HEK293 (cell line): Measurements from ENCODE around the gene ASIP.
"Not testable (repeated sequence)": the region's sequence is repeated elsewhere in the genome, so short reads cannot be mapped to it uniquely, and the experiment has no call there.

Experiments
- SETDB1 ChIP-seq: IDR thresholded peaks from one replicate; pipeline ENCODE4 v1.6.1; 2017; ENCODE audit warnings: mild to moderate bottlenecking, low read length, moderate library complexity, mixed read lengths; ENCODE audit not compliant: insufficient read length
- ZFP3 ChIP-seq: fragments of 450-650 bp; formaldehyde crosslinking; IDR thresholded peaks from 2 replicates; pipeline ENCODE4 v1.5.1; 2016; ENCODE audit warnings: low read depth, missing biosample characterization, missing genetic modification characterization
- ZNF621 ChIP-seq: fragments of 450-650 bp; formaldehyde crosslinking; IDR thresholded peaks from 2 replicates; pipeline ENCODE4 v1.5.1; 2017; ENCODE audit warnings: missing biosample characterization, missing genetic modification characterization
- TF ChIP-seq, protein P1 (sequence below): fragments of 450-650 bp; formaldehyde crosslinking; IDR thresholded peaks from 2 replicates; pipeline ENCODE4 v1.5.1; 2016; ENCODE audit warnings: missing biosample characterization, missing genetic modification characterization
- TF ChIP-seq, protein P2 (sequence below): sonication (generic); formaldehyde crosslinking; IDR thresholded peaks from 2 replicates; pipeline ENCODE4 v1.8.1; 2022; ENCODE audit warnings: mild to moderate bottlenecking, moderate library complexity, missing genetic modification reagents

DNA sequence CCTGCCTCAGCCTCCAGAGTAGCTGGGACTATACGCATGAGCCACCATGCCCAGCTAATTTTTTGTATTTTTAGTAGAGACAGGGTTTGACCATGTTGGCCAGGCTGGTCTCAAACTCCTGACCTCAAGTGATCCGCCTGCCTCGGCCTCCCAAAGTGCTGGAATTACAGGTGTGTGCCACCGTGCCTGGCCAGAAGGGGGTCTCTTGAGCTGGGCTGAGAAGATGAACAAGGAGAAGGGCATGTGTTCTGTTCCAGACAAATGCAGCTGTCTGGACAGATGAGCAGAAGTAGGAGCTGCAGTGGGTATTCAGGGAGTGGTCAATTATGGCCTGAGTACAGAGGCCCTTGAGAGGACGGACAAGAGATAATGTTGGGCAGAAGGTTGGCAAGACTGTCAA lies 46.3 kb downstream of the ASIP start:
- TF ChIP-seq, protein P1, sequence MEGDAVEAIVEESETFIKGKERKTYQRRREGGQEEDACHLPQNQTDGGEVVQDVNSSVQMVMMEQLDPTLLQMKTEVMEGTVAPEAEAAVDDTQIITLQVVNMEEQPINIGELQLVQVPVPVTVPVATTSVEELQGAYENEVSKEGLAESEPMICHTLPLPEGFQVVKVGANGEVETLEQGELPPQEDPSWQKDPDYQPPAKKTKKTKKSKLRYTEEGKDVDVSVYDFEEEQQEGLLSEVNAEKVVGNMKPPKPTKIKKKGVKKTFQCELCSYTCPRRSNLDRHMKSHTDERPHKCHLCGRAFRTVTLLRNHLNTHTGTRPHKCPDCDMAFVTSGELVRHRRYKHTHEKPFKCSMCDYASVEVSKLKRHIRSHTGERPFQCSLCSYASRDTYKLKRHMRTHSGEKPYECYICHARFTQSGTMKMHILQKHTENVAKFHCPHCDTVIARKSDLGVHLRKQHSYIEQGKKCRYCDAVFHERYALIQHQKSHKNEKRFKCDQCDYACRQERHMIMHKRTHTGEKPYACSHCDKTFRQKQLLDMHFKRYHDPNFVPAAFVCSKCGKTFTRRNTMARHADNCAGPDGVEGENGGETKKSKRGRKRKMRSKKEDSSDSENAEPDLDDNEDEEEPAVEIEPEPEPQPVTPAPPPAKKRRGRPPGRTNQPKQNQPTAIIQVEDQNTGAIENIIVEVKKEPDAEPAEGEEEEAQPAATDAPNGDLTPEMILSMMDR (tag by site-specific recombination): not testable (repeated sequence)
- TF ChIP-seq ZFP3; SETDB1; ZNF621 (tag by site-specific recombination): not testable (repeated sequence)
- TF ChIP-seq, protein P2, sequence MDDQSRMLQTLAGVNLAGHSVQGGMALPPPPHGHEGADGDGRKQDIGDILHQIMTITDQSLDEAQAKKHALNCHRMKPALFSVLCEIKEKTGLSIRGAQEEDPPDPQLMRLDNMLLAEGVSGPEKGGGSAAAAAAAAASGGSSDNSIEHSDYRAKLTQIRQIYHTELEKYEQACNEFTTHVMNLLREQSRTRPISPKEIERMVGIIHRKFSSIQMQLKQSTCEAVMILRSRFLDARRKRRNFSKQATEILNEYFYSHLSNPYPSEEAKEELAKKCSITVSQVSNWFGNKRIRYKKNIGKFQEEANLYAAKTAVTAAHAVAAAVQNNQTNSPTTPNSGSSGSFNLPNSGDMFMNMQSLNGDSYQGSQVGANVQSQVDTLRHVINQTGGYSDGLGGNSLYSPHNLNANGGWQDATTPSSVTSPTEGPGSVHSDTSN (CRISPR knock-in tag): not testable (repeated sequence)
